ENCODE results near the gene SLC25A10.

- no peak for TF ChIP-seq CTCF (IDR thresholded peaks at IDR 0.05)
- TF ChIP-seq POLR2A (IDR thresholded peaks at IDR 0.05): no peak
Observed at GRCh38 chr17:81719410-81720266, 7.6 kb downstream of the SLC25A10 start.
